HEK293T (cell line): Measurements from ENCODE around the gene MPV17.

ENCODE experiments used
- CTCF ChIA-PET: fragments of 350-600 bp; formaldehyde crosslinking; extraction: SDS; loops from one replicate; lab custom pipeline; 2021; ENCODE audit warnings: antibody characterized with exemption, inconsistent platforms; lab: Yijun Ruan, JAX
- POLR2A ChIA-PET: fragments of 350-600 bp; formaldehyde crosslinking; extraction: SDS; loops from one replicate; lab custom pipeline; 2020; ENCODE audit warnings: antibody characterized with exemption, inconsistent platforms; lab: Yijun Ruan, JAX
- DNase-seq: peaks from one replicate; pipeline ENCODE4 v3.0.0; 2012; ENCODE audit warnings: mixed read lengths; ENCODE audit errors: extremely low spot score
- ARNT ChIP-seq: fragments of 450-650 bp; IDR thresholded peaks from 2 replicates; pipeline ENCODE4 v1.6.1; 2017; ENCODE audit warnings: mild to moderate bottlenecking
- BHLHE40 ChIP-seq: fragments of 450-650 bp; IDR thresholded peaks from 2 replicates; pipeline ENCODE4 v1.6.1; 2016; ENCODE audit warnings: mild to moderate bottlenecking, moderate library complexity, borderline replicate concordance
- CTBP1 ChIP-seq: fragments of 450-650 bp; IDR thresholded peaks from 2 replicates; pipeline ENCODE4 v1.6.1; 2016; ENCODE audit warnings: borderline replicate concordance
- ELF4 ChIP-seq: fragments of 450-650 bp; IDR thresholded peaks from 2 replicates; pipeline ENCODE4 v1.6.1; 2017; ENCODE audit warnings: antibody characterized with exemption
- FOXA1 ChIP-seq: fragments of 450-650 bp; IDR thresholded peaks from 2 replicates; pipeline ENCODE4 v1.6.1; 2016; ENCODE audit warnings: mild to moderate bottlenecking
- FOXK2 ChIP-seq: fragments of 450-650 bp; IDR thresholded peaks from 2 replicates; pipeline ENCODE4 v1.6.1; 2016; ENCODE audit warnings: mild to moderate bottlenecking
- FOXM1 ChIP-seq: fragments of 450-650 bp; IDR thresholded peaks from 2 replicates; pipeline ENCODE4 v1.6.1; 2017; ENCODE audit warnings: mild to moderate bottlenecking, borderline replicate concordance
- HDGF ChIP-seq: fragments of 450-650 bp; IDR thresholded peaks from 2 replicates; pipeline ENCODE4 v1.6.1; 2017; ENCODE audit warnings: antibody characterized with exemption, borderline replicate concordance
- L3MBTL2 ChIP-seq: fragments of 450-650 bp; conservative IDR thresholded peaks from 2 replicates; pipeline ENCODE4 v1.6.1; 2016; ENCODE audit warnings: mild to moderate bottlenecking
- LEF1 ChIP-seq: fragments of 450-650 bp; IDR thresholded peaks from 2 replicates; pipeline ENCODE4 v1.6.1; 2017; ENCODE audit warnings: mild to moderate bottlenecking, borderline replicate concordance
- NFRKB ChIP-seq: fragments of 450-650 bp; IDR thresholded peaks from 2 replicates; pipeline ENCODE4 v1.6.1; 2016; ENCODE audit warnings: mild to moderate bottlenecking, moderate library complexity
- SP1 ChIP-seq: fragments of 450-650 bp; IDR thresholded peaks from 2 replicates; pipeline ENCODE4 v1.6.1; 2017
- SUZ12 ChIP-seq: fragments of 450-650 bp; IDR thresholded peaks from 2 replicates; pipeline ENCODE4 v1.6.1; 2016; ENCODE audit warnings: mild to moderate bottlenecking
- TARDBP ChIP-seq: fragments of 450-650 bp; IDR thresholded peaks from 2 replicates; pipeline ENCODE4 v1.6.1; 2016
- ZNF384 ChIP-seq: fragments of 450-650 bp; IDR thresholded peaks from 2 replicates; pipeline ENCODE4 v1.6.1; 2016
- TF ChIP-seq, protein P1 (sequence below): fragments of 450-650 bp; IDR thresholded peaks from 2 replicates; pipeline ENCODE4 v1.6.1; 2016

MPV17 gene

DNA sequence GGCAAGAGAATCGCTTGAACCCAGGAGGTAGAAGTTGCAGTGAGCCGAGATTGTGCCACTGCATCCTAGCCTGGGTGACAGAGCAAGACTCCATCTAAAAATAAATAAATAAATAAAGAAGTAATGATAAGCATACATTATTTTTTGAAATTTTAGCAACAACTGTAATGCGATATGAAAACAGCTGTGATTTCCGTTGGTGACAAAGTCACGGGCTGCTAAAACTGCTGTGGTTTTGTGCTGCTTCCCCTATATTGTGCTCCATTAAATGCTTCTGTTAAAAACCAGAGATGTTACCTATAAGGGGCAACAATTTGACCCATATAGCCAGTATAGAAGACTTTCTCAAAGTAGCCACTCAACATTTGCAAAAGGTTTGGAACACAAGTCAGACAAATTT, 32.3 kb downstream of the MPV17 start:
- DNase-seq: no peak

DNA sequence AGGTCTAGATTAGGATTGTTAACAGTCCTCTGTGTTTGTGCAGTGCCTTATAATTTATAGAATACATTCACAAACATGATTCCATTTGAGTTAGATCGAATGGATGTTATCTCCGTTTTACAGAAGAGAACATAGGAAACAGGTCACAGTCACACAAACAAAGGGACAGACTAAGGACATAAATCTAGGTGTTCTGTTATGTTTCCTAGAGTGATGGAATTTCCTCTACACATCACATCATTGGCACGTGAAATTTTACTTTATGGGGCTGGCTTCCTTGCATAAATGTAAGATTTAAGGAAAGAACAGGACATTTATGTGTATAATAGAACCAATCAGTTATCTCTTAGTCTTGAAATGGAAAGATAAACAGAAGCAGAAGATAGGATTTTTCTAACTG, 34.3 kb downstream of the MPV17 start:
- no peak for TF ChIP-seq L3MBTL2
- no peak for TF ChIP-seq ELF4
- no peak for TF ChIP-seq TARDBP
- TF ChIP-seq, protein P1, sequence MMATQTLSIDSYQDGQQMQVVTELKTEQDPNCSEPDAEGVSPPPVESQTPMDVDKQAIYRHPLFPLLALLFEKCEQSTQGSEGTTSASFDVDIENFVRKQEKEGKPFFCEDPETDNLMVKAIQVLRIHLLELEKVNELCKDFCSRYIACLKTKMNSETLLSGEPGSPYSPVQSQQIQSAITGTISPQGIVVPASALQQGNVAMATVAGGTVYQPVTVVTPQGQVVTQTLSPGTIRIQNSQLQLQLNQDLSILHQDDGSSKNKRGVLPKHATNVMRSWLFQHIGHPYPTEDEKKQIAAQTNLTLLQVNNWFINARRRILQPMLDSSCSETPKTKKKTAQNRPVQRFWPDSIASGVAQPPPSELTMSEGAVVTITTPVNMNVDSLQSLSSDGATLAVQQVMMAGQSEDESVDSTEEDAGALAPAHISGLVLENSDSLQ: no peak
- no peak for TF ChIP-seq HDGF
- TF ChIP-seq SP1: no peak
- TF ChIP-seq BHLHE40: no peak
- TF ChIP-seq LEF1: no peak
- TF ChIP-seq FOXA1: no peak
- TF ChIP-seq NFRKB: no peak
- TF ChIP-seq CTBP1: no peak
- TF ChIP-seq ZNF384: no peak
- TF ChIP-seq ARNT: no peak
- no peak for DNase-seq
- ChIA-PET CTCF (interaction anchor here (5.9 kb wide), 1 partner anchor 8 kb away, joined by 31 read pairs; no protein-coding TSS in a partner anchor), POLR2A (no interaction called here)

More for the DNA sequence above, 32.3 kb downstream of the MPV17 start:
- TF ChIP-seq ELF4 (no peak), L3MBTL2 (no peak), TARDBP (no peak), ARNT (no peak), NFRKB (no peak), HDGF (no peak), FOXM1 (no peak), ZNF384 (no peak), SP1 (no peak)
- ChIA-PET CTCF (interaction anchor here (2.4 to 5.9 kb wide), 2 partner anchors 10 to 26 kb away, joined by 10 to 31 read pairs; no protein-coding TSS in a partner anchor), POLR2A (interaction anchor here (0.7 kb wide), 1 partner anchor 79 kb away, joined by 4 read pairs; the partner anchor contains the start of genes ATRAID and SLC5A6)

DNA sequence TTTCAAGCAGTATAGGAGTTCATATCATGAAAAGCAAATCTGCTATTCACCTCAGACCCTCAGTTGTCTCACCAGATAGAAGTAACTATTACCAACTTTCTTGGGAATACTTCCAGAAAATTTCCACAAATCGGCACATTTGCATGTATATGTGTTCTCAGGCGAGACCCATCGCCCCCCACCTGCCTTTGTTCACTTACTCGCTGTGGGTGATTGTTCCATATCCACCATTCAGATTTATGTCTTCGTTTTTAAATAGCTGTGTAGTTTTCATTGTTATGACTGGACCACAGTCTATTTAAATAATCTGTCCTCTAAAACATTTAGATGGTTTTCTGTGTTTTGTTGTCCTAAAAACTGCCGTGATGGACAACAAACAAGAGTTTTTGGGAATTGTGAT, 37.4 kb downstream of the MPV17 start:
- no peak for TF ChIP-seq CTBP1
- no peak for TF ChIP-seq TARDBP
- TF ChIP-seq, protein P1: no peak
- TF ChIP-seq FOXA1: no peak
- TF ChIP-seq SUZ12: no peak
- no peak for TF ChIP-seq NFRKB
- no peak for TF ChIP-seq ARNT
- no peak for TF ChIP-seq ELF4
- no peak for TF ChIP-seq ZNF384
- no peak for TF ChIP-seq FOXM1
- TF ChIP-seq LEF1: no peak
- no peak for TF ChIP-seq BHLHE40
- no peak for TF ChIP-seq SP1
- TF ChIP-seq HDGF: no peak
- TF ChIP-seq L3MBTL2: no peak
- TF ChIP-seq FOXK2: no peak
- ChIA-PET POLR2A (interaction anchor here (1.2 to 1.5 kb wide), 2 partner anchors 15 to 71 kb away, joined by 3 read pairs; partner anchors contain the start of gene GTF3C2), CTCF (interaction anchor here (1.2 kb wide), 1 partner anchor 12 kb away, joined by 3 read pairs; no protein-coding TSS in a partner anchor)

DNA sequence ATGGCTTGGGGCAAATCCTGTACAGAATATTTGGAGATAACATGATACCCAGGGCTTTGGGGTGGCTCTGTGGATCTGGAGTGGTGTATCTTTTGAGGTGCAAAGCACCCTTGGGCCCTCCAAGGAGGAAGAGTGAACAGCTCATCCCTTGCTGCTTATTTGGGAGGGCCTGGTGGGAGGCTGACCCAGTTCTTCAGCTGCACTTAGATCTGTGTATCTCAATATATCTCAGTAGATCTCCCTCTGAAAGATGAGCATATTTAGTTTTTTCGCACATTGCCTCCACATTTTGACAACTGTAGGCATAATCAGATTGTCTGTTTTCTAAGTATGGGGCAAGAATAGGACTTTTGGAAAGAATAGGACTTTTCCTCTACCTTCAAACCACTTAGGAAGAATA, 37.9 kb downstream of the MPV17 start:
- TF ChIP-seq ELF4 (no peak), ARNT (no peak), SP1 (no peak)
- DNase-seq: no peak
- ChIA-PET POLR2A (interaction anchor here (0.6 to 1.5 kb wide), 3 partner anchors 16 to 160 kb away, joined by 3 read pairs; partner anchors contain the start of gene GTF3C2), CTCF (interaction anchor here (0.6 kb wide), 1 partner anchor 17 kb away, joined by 3 read pairs; no protein-coding TSS in a partner anchor)

More for the DNA sequence above, 37.4 kb downstream of the MPV17 start:
- no peak for DNase-seq

DNA sequence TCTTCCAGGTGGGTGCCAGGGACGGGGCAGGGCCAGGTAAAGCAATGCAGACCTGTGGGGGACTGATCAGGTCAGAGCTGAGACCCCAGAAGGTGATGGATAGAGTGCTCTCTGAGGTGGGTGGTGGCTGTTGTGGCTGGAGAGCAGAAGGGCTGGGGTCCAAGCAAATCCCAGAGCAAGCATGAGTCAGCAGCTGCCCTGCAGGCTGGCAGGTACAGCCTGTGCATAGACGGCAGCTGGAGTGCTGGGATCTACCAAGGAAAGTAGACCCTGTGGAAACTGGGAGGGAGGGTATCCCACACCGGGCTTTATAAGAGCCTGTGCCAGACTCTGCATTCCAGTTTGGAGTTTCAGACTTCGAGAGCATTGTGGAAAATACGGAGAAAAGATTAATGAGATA, 40.0 kb downstream of the MPV17 start:
- DNase-seq: no peak
- ChIA-PET CTCF (interaction anchor here (1.2 to 1.5 kb wide), 2 partner anchors 18 to 20 kb away, joined by 7 read pairs; no protein-coding TSS in a partner anchor), POLR2A (interaction anchor here (0.7 to 2.2 kb wide), 7 partner anchors 11 to 211 kb away, joined by 3 to 8 read pairs (median 3); partner anchors contain the start of gene OST4)
- TF ChIP-seq BHLHE40 (no peak), ZNF384 (no peak), NFRKB (no peak), ARNT (no peak), FOXA1 (no peak), L3MBTL2 (no peak), ELF4 (no peak), FOXK2 (no peak), TARDBP (no peak), FOXM1 (no peak), HDGF (no peak), CTBP1 (no peak), SP1 (no peak), LEF1 (no peak), SUZ12 (no peak)
- TF ChIP-seq, protein P1: no peak
